K562 (cell line): ENCODE measurements around the gene PPP1R14D. TPM values are rescaled to one million over a fixed set of nuclear protein-coding genes. Genes with fewer than 3 reads are reported as not detected.

ENCODE experiments used
- ATF7 ChIP-seq: fragments of 450-650 bp; IDR thresholded peaks from 2 replicates; pipeline ENCODE4 v1.7.1; 2014; ENCODE audit warnings: mild to moderate bottlenecking, moderate library complexity
- CBX8 ChIP-seq: fragments of 200-600 bp; sonication (generic); IDR thresholded peaks from 2 replicates; pipeline ENCODE4 v1.6.1; 2012; ENCODE audit warnings: borderline replicate concordance, mixed run types, low read depth, mild to moderate bottlenecking, moderate library complexity, mixed read lengths, low read length, control low read depth, inconsistent platforms; ENCODE audit not compliant: poor library complexity, severe bottlenecking; ENCODE audit errors: extremely low read depth
- DDX20 ChIP-seq: fragments of 450-650 bp; IDR thresholded peaks from 2 replicates; pipeline ENCODE4 v1.6.1; 2016; ENCODE audit warnings: missing genetic modification characterization, low read depth, mild to moderate bottlenecking, missing compliant biosample characterization, moderate library complexity
- DMBX1 ChIP-seq: fragments of 250-450 bp; sonication (Bioruptor Pico); IDR thresholded peaks from 2 replicates; pipeline ENCODE4 v1.8.0; 2022; ENCODE audit warnings: inconsistent platforms, mild to moderate bottlenecking, moderate library complexity, borderline replicate concordance
- JUN ChIP-seq, 2 experiments: sonication (generic) in 1 of 2; formaldehyde crosslinking in 1 of 2; IDR thresholded peaks; 2 replicates each; pipeline versions ENCODE4 v1.6.1 to v1.8.0; 2012 to 2022; ENCODE audit warnings: borderline replicate concordance in 2 of 2, mild to moderate bottlenecking in 2 of 2, improper control_type of control experiment in 1 of 2, low read depth in 1 of 2, low read length in 1 of 2, missing genetic modification reagents in 1 of 2
- JUND ChIP-seq, 2 experiments: IDR thresholded peaks; 2 replicates in 1 of 2; 3 replicates in 1 of 2; pipeline ENCODE4 v1.6.1; 2011; ENCODE audit warnings: borderline replicate concordance in 2 of 2, low read depth in 2 of 2, low read length in 2 of 2, improper control_type of control experiment in 1 of 2, missing biosample characterization in 1 of 2, missing genetic modification characterization in 1 of 2, missing genetic modification reagents in 1 of 2
- KAT7 ChIP-seq: sonication (generic); formaldehyde crosslinking; IDR thresholded peaks from 2 replicates; pipeline ENCODE4 v1.8.0; 2022; ENCODE audit warnings: missing genetic modification reagents, mild to moderate bottlenecking, borderline replicate concordance
- MAFG ChIP-seq: fragments of 450-650 bp; conservative IDR thresholded peaks from 2 replicates; pipeline ENCODE4 v1.6.1; 2016; ENCODE audit warnings: missing genetic modification characterization, missing compliant biosample characterization
- NCOA2 ChIP-seq, 2 experiments: fragments of 450-650 bp; IDR thresholded peaks; 2 replicates each; pipeline ENCODE4 v1.6.1; 2018; ENCODE audit warnings: mild to moderate bottlenecking in 2 of 2, moderate library complexity in 1 of 2; ENCODE audit not compliant: partially characterized antibody in 2 of 2
- NFRKB ChIP-seq: fragments of 450-650 bp; IDR thresholded peaks from 2 replicates; pipeline ENCODE4 v1.6.1; 2016; ENCODE audit warnings: low read depth
- PHF8 ChIP-seq: fragments of 200-600 bp; sonication (generic); IDR thresholded peaks from 2 replicates; pipeline ENCODE4 v1.6.1; 2012; ENCODE audit warnings: mixed run types, mild to moderate bottlenecking, inconsistent platforms, low read length, moderate library complexity, borderline replicate concordance
- POLR2A ChIP-seq: fragments of 450-650 bp; conservative IDR thresholded peaks from 2 replicates; pipeline ENCODE4 v1.6.1; 2016
- SIRT6 ChIP-seq: IDR thresholded peaks from one replicate; pipeline ENCODE4 v1.6.1; 2012; ENCODE audit warnings: low read depth, mild to moderate bottlenecking, control low read depth, inconsistent platforms, low read length, moderate library complexity
- SMARCA5 ChIP-seq: fragments of 450-650 bp; IDR thresholded peaks from 2 replicates; pipeline ENCODE4 v1.6.1; 2016
- TAF9B ChIP-seq: fragments of 450-650 bp; IDR thresholded peaks from 2 replicates; pipeline ENCODE4 v1.6.1; 2018; ENCODE audit warnings: mild to moderate bottlenecking; ENCODE audit not compliant: partially characterized antibody
- TBP ChIP-seq: optimal IDR thresholded peaks from 2 replicates; pipeline ENCODE3; 2011; ENCODE audit warnings: low read depth, low read length, improper control_type of control experiment
- ZBTB7A ChIP-seq: IDR thresholded peaks from 2 replicates; pipeline ENCODE4 v1.6.1; 2011; ENCODE audit warnings: low read depth, mild to moderate bottlenecking, low read length, moderate library complexity, borderline replicate concordance; ENCODE audit not compliant: control insufficient read depth
- polyA plus RNA-seq, 8 experiments: library from polyadenylated mRNA; depleted of rRNA in 4 of 8; stranded (reverse) in 5 of 8; unstranded in 3 of 8; fragments of >200 nt; fragmentation: Nextera tagmentation in 2 of 8; fragmentation: Illumina TruSeq in 1 of 8; extraction: Ambion mirVana in 2 of 8; extraction: Trizol in 1 of 8; gene quantifications; 2 replicates each; pipeline versions ENCODE4 v1.2.1 to v1.2.3, GENCODE V29; 2011 to 2014; ENCODE audit warnings: inconsistent platforms in 1 of 8, missing spikeins in 1 of 8
- total RNA-seq, 7 experiments: library from RNA; depleted of rRNA in 6 of 7; stranded (reverse); fragments of >200 nt in 6 of 7; fragmentation: Illumina TruSeq in 2 of 7; extraction: Trizol in 2 of 7; gene quantifications; 2 replicates each; pipeline versions ENCODE4 v1.2.1 to v1.2.3, GENCODE V29; 2011 to 2021; ENCODE audit warnings: low replicate concordance in 1 of 7
- TF ChIP-seq, protein P1 (sequence below): fragments of 450-650 bp; formaldehyde crosslinking; IDR thresholded peaks from 2 replicates; pipeline ENCODE4 v1.4.0; 2020; ENCODE audit warnings: mild to moderate bottlenecking, mixed read lengths
- TF ChIP-seq, protein P2 (sequence below), 2 experiments: fragments of 450-650 bp; IDR thresholded peaks; 2 replicates each; pipeline ENCODE4 v1.6.1; 2016
- TF ChIP-seq, protein P3 (sequence below): fragments of 450-650 bp; IDR thresholded peaks from 2 replicates; pipeline ENCODE4 v1.6.1; 2018; ENCODE audit not compliant: partially characterized antibody

Gene PPP1R14D
- total and polyA plus RNA-seq, 9 of the 15 experiments (the other 6 are each of a cell fraction or from before 2014, with no cell fraction given) = 0.11 to 0.18 TPM; not detected in 7

DNA sequence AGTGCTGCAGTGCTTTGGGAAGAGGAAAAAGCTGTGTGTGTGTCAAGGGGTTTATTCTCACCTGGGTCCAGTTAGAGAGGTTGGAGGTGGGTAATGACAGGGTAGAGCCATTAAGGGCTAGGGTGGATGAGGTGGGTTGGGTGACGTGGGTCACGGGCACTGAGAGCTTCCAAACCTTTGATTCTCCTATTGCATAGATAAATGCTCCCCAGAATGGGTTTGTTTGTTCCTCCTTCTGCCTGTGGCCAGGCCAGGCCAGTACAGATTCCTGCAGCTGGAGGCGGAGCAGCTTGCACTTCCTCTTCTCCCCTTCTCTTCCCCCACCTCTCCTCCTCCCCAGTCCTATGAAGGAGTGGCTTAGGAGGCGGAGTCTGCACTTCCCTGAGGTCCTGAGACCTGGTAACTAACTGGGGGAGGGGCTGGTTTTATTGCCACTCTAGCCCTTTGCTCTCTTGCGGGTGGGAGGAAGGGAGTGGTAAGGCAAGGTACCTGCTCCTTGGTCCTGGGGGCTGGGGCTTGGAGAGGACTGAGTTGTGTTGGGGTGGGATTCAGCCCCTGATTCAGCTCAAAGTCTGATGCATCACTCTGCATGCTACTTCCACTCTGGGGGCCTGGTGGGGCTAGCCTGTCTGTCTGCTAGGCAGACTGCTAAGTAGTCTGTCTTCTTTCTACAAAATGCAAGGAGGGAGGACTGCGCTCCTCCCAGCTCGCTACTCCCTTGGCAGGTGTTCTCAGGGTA is 18.9 kb upstream of the PPP1R14D start (continued):
- TF ChIP-seq, protein P1, sequence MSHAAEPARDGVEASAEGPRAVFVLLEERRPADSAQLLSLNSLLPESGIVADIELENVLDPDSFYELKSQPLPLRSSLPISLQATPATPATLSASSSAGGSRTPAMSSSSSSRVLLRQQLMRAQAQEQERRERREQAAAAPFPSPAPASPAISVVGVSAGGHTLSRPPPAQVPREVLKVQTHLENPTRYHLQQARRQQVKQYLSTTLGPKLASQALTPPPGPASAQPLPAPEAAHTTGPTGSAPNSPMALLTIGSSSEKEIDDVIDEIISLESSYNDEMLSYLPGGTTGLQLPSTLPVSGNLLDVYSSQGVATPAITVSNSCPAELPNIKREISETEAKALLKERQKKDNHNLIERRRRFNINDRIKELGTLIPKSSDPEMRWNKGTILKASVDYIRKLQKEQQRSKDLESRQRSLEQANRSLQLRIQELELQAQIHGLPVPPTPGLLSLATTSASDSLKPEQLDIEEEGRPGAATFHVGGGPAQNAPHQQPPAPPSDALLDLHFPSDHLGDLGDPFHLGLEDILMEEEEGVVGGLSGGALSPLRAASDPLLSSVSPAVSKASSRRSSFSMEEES (CRISPR knock-in tag) = no peak
- TF ChIP-seq ZBTB7A (no peak), CBX8 (no peak), DMBX1 (CRISPR knock-in tag) (no peak), SMARCA5 (peak; percentile 83; the same call in 1 of the 2 replicates), KAT7 (CRISPR knock-in tag) (peak; percentile 86; the same call in 1 of the 2 replicates), MAFG (tag) (no peak), NFRKB (no peak), PHF8 (peak; percentile 46; the same call in 1 of the 2 replicates), NCOA2 (IDR thresholded peaks at IDR 0.05; ENCODE audit: partially characterized antibody in 2 of 2) (no peak), TAF9B (no peak), JUND (IDR thresholded peaks at IDR 0.05; ENCODE audit: borderline replicate concordance, low read depth, low read length) (peak; percentile 50; the same call in 1 of the 2 replicates), JUND (tag; IDR thresholded peaks at IDR 0.05; ENCODE audit: borderline replicate concordance, low read depth, low read length) (peak; percentile 30; the same call in 1 of the 3 replicates), DDX20 (tag) (no peak), TBP (peak; percentile 34), POLR2A (peak; percentile 54), SIRT6 (no peak), ATF7 (no peak; the same call in 1 of the 2 replicates), JUN (IDR thresholded peaks at IDR 0.05; ENCODE audit: borderline replicate concordance, low read depth, low read length) (0 out of 2 replicates have a peak, but pooled peaks have one; percentile 16), JUN (CRISPR knock-in tag; IDR thresholded peaks at IDR 0.05; ENCODE audit: borderline replicate concordance) (no peak)
- TF ChIP-seq, protein P2, sequence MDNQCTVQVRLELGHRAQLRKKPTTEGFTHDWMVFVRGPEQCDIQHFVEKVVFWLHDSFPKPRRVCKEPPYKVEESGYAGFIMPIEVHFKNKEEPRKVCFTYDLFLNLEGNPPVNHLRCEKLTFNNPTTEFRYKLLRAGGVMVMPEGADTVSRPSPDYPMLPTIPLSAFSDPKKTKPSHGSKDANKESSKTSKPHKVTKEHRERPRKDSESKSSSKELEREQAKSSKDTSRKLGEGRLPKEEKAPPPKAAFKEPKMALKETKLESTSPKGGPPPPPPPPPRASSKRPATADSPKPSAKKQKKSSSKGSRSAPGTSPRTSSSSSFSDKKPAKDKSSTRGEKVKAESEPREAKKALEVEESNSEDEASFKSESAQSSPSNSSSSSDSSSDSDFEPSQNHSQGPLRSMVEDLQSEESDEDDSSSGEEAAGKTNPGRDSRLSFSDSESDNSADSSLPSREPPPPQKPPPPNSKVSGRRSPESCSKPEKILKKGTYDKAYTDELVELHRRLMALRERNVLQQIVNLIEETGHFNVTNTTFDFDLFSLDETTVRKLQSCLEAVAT (IDR thresholded peaks at IDR 0.05) = no peak
- TF ChIP-seq, protein P3, sequence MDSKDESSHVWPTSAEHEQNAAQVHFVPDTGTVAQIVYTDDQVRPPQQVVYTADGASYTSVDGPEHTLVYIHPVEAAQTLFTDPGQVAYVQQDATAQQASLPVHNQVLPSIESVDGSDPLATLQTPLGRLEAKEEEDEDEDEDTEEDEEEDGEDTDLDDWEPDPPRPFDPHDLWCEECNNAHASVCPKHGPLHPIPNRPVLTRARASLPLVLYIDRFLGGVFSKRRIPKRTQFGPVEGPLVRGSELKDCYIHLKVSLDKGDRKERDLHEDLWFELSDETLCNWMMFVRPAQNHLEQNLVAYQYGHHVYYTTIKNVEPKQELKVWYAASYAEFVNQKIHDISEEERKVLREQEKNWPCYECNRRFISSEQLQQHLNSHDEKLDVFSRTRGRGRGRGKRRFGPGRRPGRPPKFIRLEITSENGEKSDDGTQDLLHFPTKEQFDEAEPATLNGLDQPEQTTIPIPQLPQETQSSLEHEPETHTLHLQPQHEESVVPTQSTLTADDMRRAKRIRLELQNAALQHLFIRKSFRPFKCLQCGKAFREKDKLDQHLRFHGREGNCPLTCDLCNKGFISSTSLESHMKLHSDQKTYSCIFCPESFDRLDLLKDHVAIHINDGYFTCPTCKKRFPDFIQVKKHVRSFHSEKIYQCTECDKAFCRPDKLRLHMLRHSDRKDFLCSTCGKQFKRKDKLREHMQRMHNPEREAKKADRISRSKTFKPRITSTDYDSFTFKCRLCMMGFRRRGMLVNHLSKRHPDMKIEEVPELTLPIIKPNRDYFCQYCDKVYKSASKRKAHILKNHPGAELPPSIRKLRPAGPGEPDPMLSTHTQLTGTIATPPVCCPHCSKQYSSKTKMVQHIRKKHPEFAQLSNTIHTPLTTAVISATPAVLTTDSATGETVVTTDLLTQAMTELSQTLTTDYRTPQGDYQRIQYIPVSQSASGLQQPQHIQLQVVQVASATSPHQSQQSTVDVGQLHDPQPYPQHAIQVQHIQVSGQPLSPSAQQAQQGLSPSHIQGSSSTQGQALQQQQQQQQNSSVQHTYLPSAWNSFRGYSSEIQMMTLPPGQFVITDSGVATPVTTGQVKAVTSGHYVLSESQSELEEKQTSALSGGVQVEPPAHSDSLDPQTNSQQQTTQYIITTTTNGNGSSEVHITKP = peak; percentile 39
